Sigmoid colon (tissue), 7 donors: ENCODE results near the gene ANKIB1. TPM values are rescaled to one million over a fixed set of nuclear protein-coding genes. Genes with fewer than 3 reads are reported as not detected.
"Not testable (repeated sequence)": the region's sequence is repeated elsewhere in the genome, so short reads cannot be mapped to it uniquely, and the experiment has no call there.

ENCODE experiments used
- DNase-seq: peaks from one replicate; pipeline ENCODE4 v3.0.0-alpha.2; 2019
- H3K27ac ChIP-seq, 4 donors: fragments of 200-600 bp; sonication (generic); one replicate each; pipeline ENCODE4 v1.5.1; 2016 to 2019; ENCODE audit warnings: mild to moderate bottlenecking in 1 of 4
- H3K27me3 ChIP-seq, 3 donors: fragments of 200-600 bp; sonication (generic); one replicate each; pipeline ENCODE4 v1.5.1; 2019; ENCODE audit warnings: mild to moderate bottlenecking in 1 of 3
- H3K36me3 ChIP-seq, 4 donors: fragments of 200-600 bp; sonication (generic); one replicate each; pipeline ENCODE4 v1.5.1; 2016 to 2019
- H3K4me1 ChIP-seq, 4 donors: fragments of 200-600 bp; sonication (generic); one replicate each; pipeline ENCODE4 v1.5.1; 2017 to 2019
- H3K4me3 ChIP-seq, 4 donors: fragments of 200-600 bp; sonication (generic); one replicate each; pipeline ENCODE4 v1.5.1; 2017 to 2019; ENCODE audit warnings: mild to moderate bottlenecking in 2 of 4, moderate library complexity in 1 of 4
- H3K9me3 ChIP-seq, 4 donors: fragments of 200-600 bp in 3 of 4; sonication (generic) in 3 of 4; one replicate each; pipeline versions ENCODE4 v1.5.1 to v1.6.1; 2013 to 2019
- EP300 ChIP-seq, 4 donors: sonication (generic); formaldehyde crosslinking; IDR thresholded peaks; one replicate each; pipeline ENCODE4 v1.6.1; 2017; ENCODE audit warnings: antibody characterized with exemption in 4 of 4
- POLR2A ChIP-seq, 2 donors: fragments of 450-650 bp; IDR thresholded peaks; one replicate each; pipeline ENCODE4 v1.6.1; 2016; ENCODE audit warnings: antibody characterized with exemption in 2 of 2, mild to moderate bottlenecking in 2 of 2, moderate library complexity in 2 of 2
- POLR2AphosphoS5 ChIP-seq, 4 donors: sonication (generic); formaldehyde crosslinking; IDR thresholded peaks; one replicate each; pipeline ENCODE4 v1.6.1; 2017; ENCODE audit warnings: antibody characterized with exemption in 4 of 4
- WGBS, 2 donors: extraction: QIAGEN DNeasy Blood & Tissue Kit; methylation state at CpG; one replicate each; pipeline ENCODE4 v1.1.7; 2013; 5-methylcytosine and 5-hydroxymethylcytosine counted together
- intact Hi-C: fragments of 100-400 bp; cut with DNase I; formaldehyde crosslinking; loops from one replicate; pipeline ENCODE4 v1.15.1; 2023
- polyA plus RNA-seq, 3 donors: library from polyadenylated mRNA; stranded (reverse); fragments of 200-250 nt; gene quantifications; one replicate each; pipeline ENCODE4 v1.2.3, GENCODE V29; 2013
- total RNA-seq, 4 donors: library from RNA; depleted of rRNA; stranded (reverse); fragments of >200 nt; gene quantifications; one replicate each; pipeline ENCODE4 v1.1.0, GENCODE V29; 2016
- TF ChIP-seq, protein P1 (sequence below), 4 experiments: fragments of 450-650 bp in 3 of 4; fragments of 200-600 bp in 1 of 4; IDR thresholded peaks; one replicate each; pipeline ENCODE4 v1.5.1; 2016 to 2019; ENCODE audit warnings: antibody characterized with exemption in 4 of 4, mild to moderate bottlenecking in 3 of 4, moderate library complexity in 2 of 4
- donor health status: healthy with polysubstance abuse.
- donor health status: Bipolar disorder and iron deficiency.
- donor health status: healthy.

Gene ANKIB1
- total and polyA plus RNA-seq, 7 donors = 12.6 to 37.5 (median 24.6) TPM

DNA sequence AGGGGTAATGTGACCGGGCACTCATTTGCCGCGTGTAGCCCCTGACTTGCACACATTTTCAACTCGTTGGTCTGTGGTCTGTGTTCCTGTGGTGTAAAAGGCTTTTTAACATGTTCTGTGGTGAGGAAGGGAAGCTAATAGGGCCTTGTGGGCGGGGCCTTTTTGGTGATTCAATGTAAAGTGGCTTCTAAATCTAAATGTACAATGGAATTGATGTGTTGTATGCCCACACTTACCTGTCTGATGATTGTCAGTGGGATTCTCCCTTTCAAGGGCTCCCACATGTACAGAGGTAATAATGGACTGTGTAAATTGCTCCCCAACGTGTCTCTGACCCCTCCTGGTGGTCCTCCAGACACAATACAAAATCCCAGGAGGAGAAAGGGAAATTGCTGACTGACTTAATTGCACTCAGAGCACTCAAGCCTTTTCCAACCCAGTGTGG, 158.4 kb downstream of the ANKIB1 start:
- no peak for DNase-seq
- H3K4me3 ChIP-seq = no peak overlapping the region
- H3K4me1 ChIP-seq = peaks cover 0 to 5% (median 0%) of the 10 kb centered on the region in 4 donors
- no peaks in the 10 kb centered on the region for H3K9me3 ChIP-seq
- 55 to 88% methylated on average over 6 of the region's 6 CpGs for WGBS, 2 donors
- intact Hi-C loops = no loop called here
- no peak for TF ChIP-seq POLR2A (IDR thresholded peaks at IDR 0.05)
- peaks cover 0 to 19% (median 5%) of the 10 kb centered on the region in 4 donors for H3K36me3 ChIP-seq
- no peaks in the 10 kb centered on the region for H3K27me3 ChIP-seq
- H3K27ac ChIP-seq = no peak overlapping the region

DNA sequence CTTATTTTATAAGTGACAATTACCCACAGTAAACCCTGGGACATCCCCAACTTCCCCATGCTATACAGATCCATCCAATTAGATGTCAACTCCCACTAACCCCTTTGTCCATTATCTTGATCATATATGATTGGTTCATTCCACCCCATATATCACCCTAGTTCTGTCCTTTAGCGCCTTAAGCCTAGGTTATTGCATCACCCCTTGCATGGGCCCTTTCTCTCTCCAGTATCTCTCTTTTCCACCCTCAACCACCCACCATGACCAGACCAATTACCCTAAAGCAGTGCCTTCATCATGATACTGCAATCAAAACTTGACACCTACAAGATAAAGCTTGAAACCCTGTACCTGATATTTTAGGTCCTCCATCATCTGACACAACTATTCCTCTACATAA, 163.6 kb downstream of the ANKIB1 start:
- Histone ChIP-seq H3K9me3 (no peaks in the 10 kb centered on the region), H3K4me1 (peaks cover 0 to 5% (median 0%) of the 10 kb centered on the region in 4 donors), H3K27ac (no peak overlapping the region), H3K4me3 (no peak overlapping the region), H3K27me3 (peaks cover 0 to 9% (median 4%) of the 10 kb centered on the region in 3 donors), H3K36me3 (no peaks in the 10 kb centered on the region)
- intact Hi-C loops = no loop called here
- WGBS, 2 donors = 94 to 95% methylated on average over 1 of the region's 1 CpG
- TF ChIP-seq, protein P1, sequence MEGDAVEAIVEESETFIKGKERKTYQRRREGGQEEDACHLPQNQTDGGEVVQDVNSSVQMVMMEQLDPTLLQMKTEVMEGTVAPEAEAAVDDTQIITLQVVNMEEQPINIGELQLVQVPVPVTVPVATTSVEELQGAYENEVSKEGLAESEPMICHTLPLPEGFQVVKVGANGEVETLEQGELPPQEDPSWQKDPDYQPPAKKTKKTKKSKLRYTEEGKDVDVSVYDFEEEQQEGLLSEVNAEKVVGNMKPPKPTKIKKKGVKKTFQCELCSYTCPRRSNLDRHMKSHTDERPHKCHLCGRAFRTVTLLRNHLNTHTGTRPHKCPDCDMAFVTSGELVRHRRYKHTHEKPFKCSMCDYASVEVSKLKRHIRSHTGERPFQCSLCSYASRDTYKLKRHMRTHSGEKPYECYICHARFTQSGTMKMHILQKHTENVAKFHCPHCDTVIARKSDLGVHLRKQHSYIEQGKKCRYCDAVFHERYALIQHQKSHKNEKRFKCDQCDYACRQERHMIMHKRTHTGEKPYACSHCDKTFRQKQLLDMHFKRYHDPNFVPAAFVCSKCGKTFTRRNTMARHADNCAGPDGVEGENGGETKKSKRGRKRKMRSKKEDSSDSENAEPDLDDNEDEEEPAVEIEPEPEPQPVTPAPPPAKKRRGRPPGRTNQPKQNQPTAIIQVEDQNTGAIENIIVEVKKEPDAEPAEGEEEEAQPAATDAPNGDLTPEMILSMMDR (IDR thresholded peaks at IDR 0.05) = no peak
- TF ChIP-seq POLR2A (IDR thresholded peaks at IDR 0.05) (no peak), POLR2AphosphoS5 (IDR thresholded peaks at IDR 0.05) (no peak), EP300 (IDR thresholded peaks at IDR 0.05) (no peak)
- no peak for DNase-seq

DNA sequence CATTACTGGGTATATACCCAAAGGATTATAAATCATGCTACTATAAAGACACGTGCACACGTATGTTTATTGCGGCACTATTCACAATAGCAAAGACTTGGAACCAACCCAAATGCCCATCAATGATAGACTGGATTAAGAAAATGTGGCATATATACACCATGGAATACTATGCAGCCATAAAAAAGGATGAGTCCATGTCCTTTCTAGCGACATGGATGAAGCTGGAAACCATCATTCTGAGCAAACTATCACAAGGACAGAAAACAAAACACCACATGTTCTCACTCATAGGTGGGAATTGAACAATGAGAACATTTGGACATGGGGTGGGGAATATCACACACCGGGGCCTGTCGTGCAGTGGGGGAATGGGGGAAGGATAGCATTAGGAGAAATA, 164.4 kb downstream of the ANKIB1 start:
- H3K4me3 ChIP-seq, H3K27me3 ChIP-seq, DNase-seq, H3K36me3 ChIP-seq, H3K9me3 ChIP-seq, intact Hi-C loops, H3K4me1 ChIP-seq, H3K27ac ChIP-seq: not testable (repeated sequence)
- WGBS, 2 donors = 87 to 91% methylated on average over 5 to 6 of the region's 6 CpGs

DNA sequence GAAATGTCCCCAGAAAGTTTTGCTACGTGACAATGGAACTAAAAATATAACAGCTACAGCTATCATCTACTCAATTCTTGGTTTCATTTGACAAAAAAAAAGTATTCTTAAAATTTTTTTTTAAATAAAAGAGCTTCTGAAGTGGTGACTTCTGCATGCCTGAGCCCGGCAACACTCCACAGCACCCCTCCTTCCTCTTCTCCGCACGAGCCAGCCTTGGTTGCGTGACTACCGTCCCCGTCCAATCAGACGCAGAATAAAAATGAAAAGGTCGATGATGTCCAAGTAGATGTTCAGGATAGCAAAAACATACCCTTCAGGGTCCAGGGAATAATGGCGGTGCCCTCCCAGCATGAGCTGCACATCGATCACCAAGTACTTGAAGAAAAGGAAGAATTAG, 167.0 kb downstream of the ANKIB1 start:
- no peaks in the 10 kb centered on the region for H3K9me3 ChIP-seq
- intact Hi-C loops = no loop called here

DNA sequence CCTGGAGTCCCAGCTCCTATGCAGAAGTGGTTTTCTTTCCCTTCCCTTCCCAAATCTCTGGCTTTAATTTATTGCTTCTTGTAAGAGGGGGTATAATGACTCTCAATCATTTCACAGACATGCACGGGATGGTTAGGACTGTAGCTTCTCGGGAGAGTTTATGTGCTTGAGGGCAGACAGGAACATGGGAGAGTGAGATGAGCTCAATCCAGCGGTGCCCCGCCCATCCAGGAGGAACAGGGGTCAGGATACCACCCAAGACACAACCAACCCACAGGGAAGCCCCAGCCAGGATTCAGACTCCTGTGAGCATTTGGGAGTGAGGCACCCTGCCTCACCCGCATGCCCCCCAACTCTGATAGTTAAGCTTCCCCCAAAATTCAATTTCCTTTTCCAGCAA, 167.8 kb downstream of the ANKIB1 start:
- DNase-seq = no peak
- intact Hi-C loops = no loop called here
- Histone ChIP-seq H3K9me3 (no peaks in the 10 kb centered on the region), H3K36me3 (no peaks in the 10 kb centered on the region), H3K4me1 (peaks cover 0 to under 1% (median 0%) of the 10 kb centered on the region in 4 donors), H3K4me3 (no peak overlapping the region), H3K27me3 (peaks cover 0 to 9% (median 4%) of the 10 kb centered on the region in 3 donors), H3K27ac (no peak overlapping the region)
- 61 to 65% methylated on average over 5 of the region's 5 CpGs for WGBS, 2 donors
- no peak for TF ChIP-seq POLR2A (IDR thresholded peaks at IDR 0.05)
- TF ChIP-seq, protein P1 (IDR thresholded peaks at IDR 0.05) = no peak
- TF ChIP-seq POLR2AphosphoS5 (IDR thresholded peaks at IDR 0.05) = no peak
- no peak for TF ChIP-seq EP300 (IDR thresholded peaks at IDR 0.05)

More for the DNA sequence above, 167.0 kb downstream of the ANKIB1 start:
- Histone ChIP-seq H3K27me3 (peaks cover 0 to 9% (median 4%) of the 10 kb centered on the region in 3 donors), H3K27ac (no peak overlapping the region), H3K4me1 (peaks cover 0 to 5% (median 0%) of the 10 kb centered on the region in 4 donors), H3K4me3 (no peak overlapping the region), H3K36me3 (no peaks in the 10 kb centered on the region)
- DNase-seq = no peak
- WGBS, 2 donors = 89 to 91% methylated on average over 11 of the region's 11 CpGs
- TF ChIP-seq POLR2A (IDR thresholded peaks at IDR 0.05) = no peak
- TF ChIP-seq EP300 (IDR thresholded peaks at IDR 0.05) = no peak
- no peak for TF ChIP-seq POLR2AphosphoS5 (IDR thresholded peaks at IDR 0.05)
- TF ChIP-seq, protein P1 (IDR thresholded peaks at IDR 0.05) = no peak

DNA sequence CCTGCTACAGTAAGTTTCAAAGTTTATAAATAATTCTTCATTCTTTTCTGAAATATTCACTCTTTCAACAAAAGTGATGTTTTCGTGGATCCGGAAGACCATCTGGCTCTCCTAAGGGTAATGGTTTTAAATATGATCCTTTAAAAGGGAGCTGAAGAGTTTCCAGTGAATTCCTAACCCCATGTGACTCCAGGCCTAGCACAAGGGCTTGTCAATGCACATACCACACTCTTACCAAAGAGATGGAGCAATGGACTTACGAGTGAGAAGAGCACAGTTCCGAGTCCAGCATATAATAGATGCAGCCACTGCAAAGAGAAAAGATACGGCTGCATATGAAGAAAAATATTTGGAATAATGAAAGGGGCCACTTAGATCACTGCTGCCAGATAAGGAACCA, 169.5 kb downstream of the ANKIB1 start:
- Histone ChIP-seq H3K4me3 (no peak overlapping the region), H3K9me3 (no peaks in the 10 kb centered on the region), H3K27ac (no peak overlapping the region), H3K27me3 (peaks cover 0 to 9% (median 4%) of the 10 kb centered on the region in 3 donors), H3K36me3 (no peaks in the 10 kb centered on the region), H3K4me1 (no peaks in the 10 kb centered on the region)
- WGBS, 2 donors = 89 to 90% methylated on average over 5 of the region's 5 CpGs
- DNase-seq = no peak
- intact Hi-C loops = no loop called here
- TF ChIP-seq, protein P1 (IDR thresholded peaks at IDR 0.05) = no peak
- TF ChIP-seq EP300 (IDR thresholded peaks at IDR 0.05) = no peak
- TF ChIP-seq POLR2AphosphoS5 (IDR thresholded peaks at IDR 0.05) = no peak
- no peak for TF ChIP-seq POLR2A (IDR thresholded peaks at IDR 0.05)
